MCF 10A (cell line): ENCODE results near the gene NTF3. TPM values are rescaled to one million over a fixed set of nuclear protein-coding genes. Genes with fewer than 3 reads are reported as not detected.

Experiments used
- BruUV-seq: library from RNA; stranded (reverse); fragments of 400-500 nt; replicated peaks from 2 replicates; lab custom pipeline; 2021; lab: Mats Ljungman, UMichigan
- CTCF ChIA-PET: fragments of 300-600 bp; sonication (Branson Sonifier 250); formaldehyde crosslinking; extraction: SDS; loops from one replicate; lab custom pipeline; 2021; ENCODE audit warnings: antibody characterized with exemption, inconsistent platforms; lab: Yijun Ruan, JAX
- POLR2A ChIA-PET: fragments of 300-600, 350-650 bp; sonication (Branson Sonifier 250); formaldehyde crosslinking; extraction: SDS; loops from one replicate; lab custom pipeline; 2020; ENCODE audit warnings: antibody characterized with exemption, inconsistent platforms; lab: Yijun Ruan, JAX
- DNase-seq: peaks from one replicate; pipeline ENCODE4 v3.0.0-alpha.2; 2018; ENCODE audit not compliant: unreplicated experiment
- H3K27ac Mint-ChIP-seq: one replicate; pipeline ENCODE4 v1.8.0; 2022; ENCODE audit warnings: mild to moderate bottlenecking, low read depth, mixed read lengths; ENCODE audit not compliant: unreplicated experiment
- H3K27me3 Mint-ChIP-seq: one replicate; pipeline ENCODE4 v1.8.0; 2022; ENCODE audit warnings: mixed read lengths; ENCODE audit not compliant: insufficient read depth, unreplicated experiment
- H3K36me3 Mint-ChIP-seq: one replicate; pipeline ENCODE4 v1.8.0; 2022; ENCODE audit warnings: mild to moderate bottlenecking, moderate library complexity, mixed read lengths; ENCODE audit not compliant: insufficient read depth, unreplicated experiment
- H3K4me1 Mint-ChIP-seq: one replicate; pipeline ENCODE4 v1.8.0; 2022; ENCODE audit warnings: mixed read lengths; ENCODE audit not compliant: insufficient read depth, unreplicated experiment
- H3K4me3 Mint-ChIP-seq: one replicate; pipeline ENCODE4 v1.8.0; 2022; ENCODE audit warnings: mild to moderate bottlenecking, moderate library complexity, mixed read lengths; ENCODE audit not compliant: unreplicated experiment
- H3K9me3 Mint-ChIP-seq: one replicate; pipeline ENCODE4 v1.8.0; 2022; ENCODE audit warnings: mixed read lengths; ENCODE audit not compliant: unreplicated experiment
- CTCF ChIP-seq: fragments of 200-600 bp; IDR thresholded peaks from one replicate; pipeline ENCODE4 v1.8.0; 2022; ENCODE audit warnings: antibody characterized with exemption, mild to moderate bottlenecking; ENCODE audit not compliant: unreplicated experiment
- intact Hi-C: fragments of 100-400 bp; cut with micrococcal nuclease; formaldehyde crosslinking; loops from 2 replicates; pipeline ENCODE4 v1.14.1; 2022
- total RNA-seq: library from RNA; stranded (reverse); gene quantifications from 2 replicates; pipeline ENCODE4 v1.2.3, GENCODE V29; 2022

Gene NTF3
- total RNA-seq, 1 experiment from 2014 or later, result not detected

GRCh38 chr12:5456030-5456429 is 24.1 kb downstream of the NTF3 start:
- no TSS peak for BruUV-seq
- DNase-seq, result no peak
- Mint-ChIP-seq H3K27ac (no peak overlapping the region), H3K27me3 (no peaks in the 10 kb centered on the region), H3K9me3 (peaks cover 57% of the 10 kb centered on the region), H3K4me3 (no peak overlapping the region), H3K4me1 (no peaks in the 10 kb centered on the region), H3K36me3 (peaks cover 6% of the 10 kb centered on the region)
- intact Hi-C loops, result no loop called here
- POLR2A ChIA-PET, result no interaction called here
- no peak for TF ChIP-seq CTCF
- CTCF ChIA-PET, result no interaction called here

- POLR2A ChIA-PET, result no interaction called here
- Mint-ChIP-seq H3K9me3 (peaks cover 59% of the 10 kb centered on the region), H3K4me1 (no peaks in the 10 kb centered on the region), H3K27ac (no peak overlapping the region), H3K27me3 (no peaks in the 10 kb centered on the region), H3K4me3 (no peak overlapping the region), H3K36me3 (peaks cover 6% of the 10 kb centered on the region)
- no TSS peak for BruUV-seq
- intact Hi-C loops, result no loop called here
- DNase-seq, result no peak
- CTCF ChIA-PET, result no interaction called here
- TF ChIP-seq CTCF, result no peak
These were observed 25.0 kb downstream of the NTF3 start for GRCh38 chr12:5456906-5457305.

- ChIA-PET CTCF (no interaction called here), POLR2A (no interaction called here)
- intact Hi-C loops, result no loop called here
- H3K9me3 Mint-ChIP-seq, result peaks cover 63% of the 10 kb centered on the region
- TF ChIP-seq CTCF, result no peak
- no peak overlapping the region for H3K4me3 Mint-ChIP-seq
- no peak overlapping the region for H3K27ac Mint-ChIP-seq
- H3K36me3 Mint-ChIP-seq, result peaks cover 1% of the 10 kb centered on the region
- no TSS peak for BruUV-seq
- DNase-seq, result no peak
- no peaks in the 10 kb centered on the region for H3K4me1 Mint-ChIP-seq
- no peaks in the 10 kb centered on the region for H3K27me3 Mint-ChIP-seq
These were observed 26.5 kb downstream of the NTF3 start for GRCh38 chr12:5458229-5459050.

GRCh38 chr12:5459051-5459782 is 27.3 kb downstream of the NTF3 start:
- H3K27ac Mint-ChIP-seq, result no peak overlapping the region

More at GRCh38 chr12:5459051-5459782, 27.3 kb downstream of the NTF3 start:
- H3K4me3 Mint-ChIP-seq, result no peak overlapping the region
- H3K36me3 Mint-ChIP-seq, result no peaks in the 10 kb centered on the region
- intact Hi-C loops, result no loop called here
- TF ChIP-seq CTCF, result no peak
- H3K27me3 Mint-ChIP-seq, result no peaks in the 10 kb centered on the region
- H3K4me1 Mint-ChIP-seq, result no peaks in the 10 kb centered on the region
- no peak for DNase-seq
- ChIA-PET CTCF (no interaction called here), POLR2A (no interaction called here)
- peaks cover 60% of the 10 kb centered on the region for H3K9me3 Mint-ChIP-seq
- no TSS peak for BruUV-seq
